SK-N-SH treated with all-trans-retinoic acid at 6 μM for 48 hours (cell line): ENCODE results near the gene PNPLA7.

Experiments
- ARNTL ChIP-seq: fragments of 450-650 bp; formaldehyde crosslinking; IDR thresholded peaks from 2 replicates; pipeline ENCODE4 v1.5.0; 2020; ENCODE audit warnings: low read depth, mild to moderate bottlenecking, moderate library complexity, borderline replicate concordance
- SNAI2 ChIP-seq: fragments of 250-450 bp; sonication (Bioruptor Pico); IDR thresholded peaks from 2 replicates; pipeline ENCODE4 v1.5.0; 2020; ENCODE audit warnings: mild to moderate bottlenecking, moderate library complexity
- TOX ChIP-seq: fragments of 250-450 bp; sonication (Bioruptor Pico); IDR thresholded peaks from 2 replicates; pipeline ENCODE4 v1.8.0; 2021; ENCODE audit warnings: mild to moderate bottlenecking, moderate library complexity, borderline replicate concordance
- ZFP30 ChIP-seq: fragments of 450-650 bp; formaldehyde crosslinking; IDR thresholded peaks from 2 replicates; pipeline ENCODE4 v1.5.0; 2022; ENCODE audit warnings: mild to moderate bottlenecking, moderate library complexity
- ZNF70 ChIP-seq: fragments of 450-650 bp; formaldehyde crosslinking; IDR thresholded peaks from 2 replicates; pipeline ENCODE4 v1.5.0; 2020; ENCODE audit warnings: mild to moderate bottlenecking, moderate library complexity
- ZNF8 ChIP-seq: fragments of 450-650 bp; formaldehyde crosslinking; IDR thresholded peaks from 2 replicates; pipeline ENCODE4 v1.5.0; 2020; ENCODE audit warnings: mild to moderate bottlenecking, moderate library complexity
- TF ChIP-seq, protein P1 (sequence below): fragments of 250-450 bp; sonication (Bioruptor Pico); IDR thresholded peaks from 2 replicates; pipeline ENCODE4 v1.5.1; 2021; ENCODE audit warnings: mild to moderate bottlenecking, moderate library complexity
- TF ChIP-seq, protein P2 (sequence below): fragments of 250-450 bp; sonication (Bioruptor Pico); IDR thresholded peaks from 2 replicates; pipeline ENCODE4 v1.5.1; 2020; ENCODE audit warnings: low read depth, mild to moderate bottlenecking, moderate library complexity
- TF ChIP-seq, protein P3 (sequence below): fragments of 250-450 bp; sonication (Bioruptor Pico); IDR thresholded peaks from 2 replicates; pipeline ENCODE4 v1.8.0; 2020; ENCODE audit warnings: mild to moderate bottlenecking, moderate library complexity, borderline replicate concordance

DNA sequence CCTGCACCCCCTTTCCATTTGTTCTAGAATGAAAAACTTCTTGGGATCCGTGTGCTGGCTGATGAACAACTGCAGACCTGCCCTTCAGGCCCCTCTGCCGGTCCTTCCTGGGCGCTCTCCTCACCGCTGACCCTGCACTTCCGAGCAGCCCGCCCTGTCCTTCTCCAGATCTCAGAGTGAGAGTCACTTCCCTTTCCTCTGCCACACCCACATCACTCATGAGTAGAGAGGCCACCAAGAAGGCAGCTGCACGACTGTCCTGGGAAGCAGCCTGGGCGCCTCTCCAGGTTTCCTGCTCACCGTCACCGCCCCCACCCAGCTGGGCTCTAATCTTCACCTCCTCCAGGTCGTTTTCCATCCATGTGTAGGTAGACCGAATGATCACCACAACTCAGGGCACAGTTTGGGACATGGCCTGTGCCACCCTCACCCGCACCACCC, 56.1 kb downstream of the PNPLA7 start:
- TF ChIP-seq ZNF8 (CRISPR knock-in tag) (no peak), TOX (CRISPR knock-in tag) (no peak), ZNF70 (CRISPR knock-in tag) (no peak), SNAI2 (no peak), ZFP30 (CRISPR knock-in tag) (no peak), ARNTL (CRISPR knock-in tag) (no peak)
- TF ChIP-seq, protein P1, sequence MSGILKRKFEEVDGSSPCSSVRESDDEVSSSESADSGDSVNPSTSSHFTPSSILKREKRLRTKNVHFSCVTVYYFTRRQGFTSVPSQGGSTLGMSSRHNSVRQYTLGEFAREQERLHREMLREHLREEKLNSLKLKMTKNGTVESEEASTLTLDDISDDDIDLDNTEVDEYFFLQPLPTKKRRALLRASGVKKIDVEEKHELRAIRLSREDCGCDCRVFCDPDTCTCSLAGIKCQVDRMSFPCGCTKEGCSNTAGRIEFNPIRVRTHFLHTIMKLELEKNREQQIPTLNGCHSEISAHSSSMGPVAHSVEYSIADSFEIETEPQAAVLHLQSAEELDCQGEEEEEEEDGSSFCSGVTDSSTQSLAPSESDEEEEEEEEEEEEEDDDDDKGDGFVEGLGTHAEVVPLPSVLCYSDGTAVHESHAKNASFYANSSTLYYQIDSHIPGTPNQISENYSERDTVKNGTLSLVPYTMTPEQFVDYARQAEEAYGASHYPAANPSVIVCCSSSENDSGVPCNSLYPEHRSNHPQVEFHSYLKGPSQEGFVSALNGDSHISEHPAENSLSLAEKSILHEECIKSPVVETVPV = no peak
- TF ChIP-seq, protein P2, sequence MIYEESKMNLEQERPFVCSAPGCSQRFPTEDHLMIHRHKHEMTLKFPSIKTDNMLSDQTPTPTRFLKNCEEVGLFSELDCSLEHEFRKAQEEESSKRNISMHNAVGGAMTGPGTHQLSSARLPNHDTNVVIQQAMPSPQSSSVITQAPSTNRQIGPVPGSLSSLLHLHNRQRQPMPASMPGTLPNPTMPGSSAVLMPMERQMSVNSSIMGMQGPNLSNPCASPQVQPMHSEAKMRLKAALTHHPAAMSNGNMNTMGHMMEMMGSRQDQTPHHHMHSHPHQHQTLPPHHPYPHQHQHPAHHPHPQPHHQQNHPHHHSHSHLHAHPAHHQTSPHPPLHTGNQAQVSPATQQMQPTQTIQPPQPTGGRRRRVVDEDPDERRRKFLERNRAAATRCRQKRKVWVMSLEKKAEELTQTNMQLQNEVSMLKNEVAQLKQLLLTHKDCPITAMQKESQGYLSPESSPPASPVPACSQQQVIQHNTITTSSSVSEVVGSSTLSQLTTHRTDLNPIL = no peak
- TF ChIP-seq, protein P3, sequence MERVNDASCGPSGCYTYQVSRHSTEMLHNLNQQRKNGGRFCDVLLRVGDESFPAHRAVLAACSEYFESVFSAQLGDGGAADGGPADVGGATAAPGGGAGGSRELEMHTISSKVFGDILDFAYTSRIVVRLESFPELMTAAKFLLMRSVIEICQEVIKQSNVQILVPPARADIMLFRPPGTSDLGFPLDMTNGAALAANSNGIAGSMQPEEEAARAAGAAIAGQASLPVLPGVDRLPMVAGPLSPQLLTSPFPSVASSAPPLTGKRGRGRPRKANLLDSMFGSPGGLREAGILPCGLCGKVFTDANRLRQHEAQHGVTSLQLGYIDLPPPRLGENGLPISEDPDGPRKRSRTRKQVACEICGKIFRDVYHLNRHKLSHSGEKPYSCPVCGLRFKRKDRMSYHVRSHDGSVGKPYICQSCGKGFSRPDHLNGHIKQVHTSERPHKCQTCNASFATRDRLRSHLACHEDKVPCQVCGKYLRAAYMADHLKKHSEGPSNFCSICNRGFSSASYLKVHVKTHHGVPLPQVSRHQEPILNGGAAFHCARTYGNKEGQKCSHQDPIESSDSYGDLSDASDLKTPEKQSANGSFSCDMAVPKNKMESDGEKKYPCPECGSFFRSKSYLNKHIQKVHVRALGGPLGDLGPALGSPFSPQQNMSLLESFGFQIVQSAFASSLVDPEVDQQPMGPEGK (CRISPR knock-in tag) = no peak
